ENCODE data around the gene MAT2A.

- TF ChIP-seq, protein P1, sequence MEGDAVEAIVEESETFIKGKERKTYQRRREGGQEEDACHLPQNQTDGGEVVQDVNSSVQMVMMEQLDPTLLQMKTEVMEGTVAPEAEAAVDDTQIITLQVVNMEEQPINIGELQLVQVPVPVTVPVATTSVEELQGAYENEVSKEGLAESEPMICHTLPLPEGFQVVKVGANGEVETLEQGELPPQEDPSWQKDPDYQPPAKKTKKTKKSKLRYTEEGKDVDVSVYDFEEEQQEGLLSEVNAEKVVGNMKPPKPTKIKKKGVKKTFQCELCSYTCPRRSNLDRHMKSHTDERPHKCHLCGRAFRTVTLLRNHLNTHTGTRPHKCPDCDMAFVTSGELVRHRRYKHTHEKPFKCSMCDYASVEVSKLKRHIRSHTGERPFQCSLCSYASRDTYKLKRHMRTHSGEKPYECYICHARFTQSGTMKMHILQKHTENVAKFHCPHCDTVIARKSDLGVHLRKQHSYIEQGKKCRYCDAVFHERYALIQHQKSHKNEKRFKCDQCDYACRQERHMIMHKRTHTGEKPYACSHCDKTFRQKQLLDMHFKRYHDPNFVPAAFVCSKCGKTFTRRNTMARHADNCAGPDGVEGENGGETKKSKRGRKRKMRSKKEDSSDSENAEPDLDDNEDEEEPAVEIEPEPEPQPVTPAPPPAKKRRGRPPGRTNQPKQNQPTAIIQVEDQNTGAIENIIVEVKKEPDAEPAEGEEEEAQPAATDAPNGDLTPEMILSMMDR (IDR thresholded peaks at IDR 0.05), result no peak
- TF ChIP-seq POLR2A (IDR thresholded peaks at IDR 0.05), result no peak
These were observed 10.1 kb downstream of the MAT2A start for GRCh38 chr2:85549095-85549494.
